Endodermal cell (in vitro differentiated cells): ENCODE measurements around the gene ATP2B2. TPM values are rescaled to one million over a fixed set of nuclear protein-coding genes. Genes with fewer than 3 reads are reported as not detected.

Source experiments
- DNase-seq: peaks from one replicate; pipeline ENCODE4 v3.0.0-alpha.2; 2017
- H3K27ac ChIP-seq: 2 replicates; pipeline ENCODE4 v1.5.1; 2013; ENCODE audit warnings: mild to moderate bottlenecking, low read depth, low read length, moderate library complexity
- H3K27me3 ChIP-seq: 2 replicates; pipeline ENCODE4 v1.6.1; 2013; ENCODE audit warnings: mild to moderate bottlenecking, low read length, moderate library complexity; ENCODE audit not compliant: insufficient read depth, control insufficient read depth, poor library complexity, severe bottlenecking
- H3K36me3 ChIP-seq: 2 replicates; pipeline ENCODE4 v1.7.0; 2013; ENCODE audit warnings: mild to moderate bottlenecking, low read length, moderate library complexity; ENCODE audit not compliant: control insufficient read depth, insufficient read depth
- H3K4me1 ChIP-seq: one replicate; pipeline ENCODE4 v1.7.0; 2013; ENCODE audit warnings: low read length; ENCODE audit not compliant: control insufficient read depth, insufficient read depth
- H3K4me3 ChIP-seq: 2 replicates; pipeline ENCODE4 v1.5.1; 2013; ENCODE audit warnings: mild to moderate bottlenecking, low read length, moderate library complexity
- H3K9ac ChIP-seq: 2 replicates; pipeline ENCODE4 v1.6.1; 2013; ENCODE audit warnings: mild to moderate bottlenecking, low read length, moderate library complexity; ENCODE audit not compliant: poor library complexity, severe bottlenecking; ENCODE audit errors: extremely low read depth
- H3K9me3 ChIP-seq: 2 replicates; pipeline ENCODE4 v1.6.1; 2013; ENCODE audit warnings: mild to moderate bottlenecking, low read length, moderate library complexity; ENCODE audit not compliant: control insufficient read depth
- H3K27ac Mint-ChIP-seq: 2 replicates; pipeline ENCODE4 v1.8.0; 2020; ENCODE audit warnings: mixed read lengths
- H3K27me3 Mint-ChIP-seq: 2 replicates; pipeline ENCODE4 v1.8.0; 2021; ENCODE audit warnings: mild to moderate bottlenecking, mixed read lengths; ENCODE audit not compliant: insufficient read depth
- H3K36me3 Mint-ChIP-seq: 2 replicates; pipeline ENCODE4 v1.8.0; 2020; ENCODE audit warnings: low read depth, mixed read lengths
- H3K4me1 Mint-ChIP-seq: 2 replicates; pipeline ENCODE4 v1.8.0; 2020; ENCODE audit warnings: mixed read lengths
- H3K4me3 Mint-ChIP-seq: 2 replicates; pipeline ENCODE4 v1.8.0; 2020; ENCODE audit warnings: mild to moderate bottlenecking, moderate library complexity, mixed read lengths
- H3K9me3 Mint-ChIP-seq: 2 replicates; pipeline ENCODE4 v1.8.0; 2020; ENCODE audit warnings: mild to moderate bottlenecking, mixed read lengths
- WGBS, 2 experiments: methylation state at CpG; one replicate each; pipeline versions ENCODE4 v1.1.5 to v1.1.7; 2013; ENCODE audit warnings: missing lambda C conversion rate in 2 of 2, mixed read lengths in 1 of 2; ENCODE audit not compliant: insufficient coverage in 1 of 2, insufficient read length in 1 of 2; 5-methylcytosine and 5-hydroxymethylcytosine counted together
- total RNA-seq, 2 donors: library from RNA; stranded (reverse); fragmentation: NEBNext Ultra II Directional in 1 of 2; extraction: Animal tissue kit (Norgen Biotek cat#: 25700) in 1 of 2; gene quantifications; 2 replicates in 1 of 2; 3 replicates in 1 of 2; pipeline ENCODE4 v1.2.1, GENCODE V29; 2021
- TF ChIP-seq, protein P1 (sequence below): fragments of 200-600 bp; sonication (generic); conservative IDR thresholded peaks from 2 replicates; pipeline ENCODE4 v1.5.0; 2021; ENCODE audit warnings: antibody characterized with exemption, mild to moderate bottlenecking

ATP2B2 gene
- total RNA-seq, 2 donors from 2014 or later: 0.09 TPM; not detected in 1

DNA sequence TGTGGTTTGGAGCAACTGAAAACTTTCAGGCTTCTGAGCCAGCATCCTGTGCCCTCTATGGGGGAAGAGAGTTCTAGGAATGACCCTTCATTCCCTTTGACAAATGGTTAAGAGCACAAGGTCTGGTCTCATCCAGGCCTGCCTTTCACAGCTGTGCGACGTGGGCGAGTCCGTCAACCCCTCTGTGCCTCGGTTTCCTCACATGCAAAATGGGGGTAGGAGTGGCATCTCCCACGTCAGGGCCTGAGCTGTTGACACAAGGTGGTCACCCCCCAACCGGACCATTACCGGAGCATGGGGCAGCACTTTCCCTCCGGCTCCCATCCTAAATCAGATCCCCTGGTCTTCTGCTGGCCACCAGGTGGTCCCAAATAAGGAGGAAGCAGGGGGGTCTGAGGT lies 70.4 kb downstream of the ATP2B2 start:
- Mint-ChIP-seq H3K4me3 (no peak overlapping the region), H3K9me3 (no peaks in the 10 kb centered on the region), H3K4me1 (no peaks in the 10 kb centered on the region), H3K27me3 (no peaks in the 10 kb centered on the region), H3K27ac (no peak overlapping the region), H3K36me3 (no peaks in the 10 kb centered on the region)
- DNase-seq: no peak
- Histone ChIP-seq H3K27me3 (no peaks in the 10 kb centered on the region), H3K4me3 (no peak overlapping the region), H3K4me1 (no peaks in the 10 kb centered on the region), H3K9me3 (no peaks in the 10 kb centered on the region), H3K27ac (no peak overlapping the region), H3K36me3 (no peaks in the 10 kb centered on the region), H3K9ac (no peak overlapping the region)
- 80 to 81% methylated on average over 5 to 9 of the region's 9 CpGs for WGBS, 2 experiments
- TF ChIP-seq, protein P1, sequence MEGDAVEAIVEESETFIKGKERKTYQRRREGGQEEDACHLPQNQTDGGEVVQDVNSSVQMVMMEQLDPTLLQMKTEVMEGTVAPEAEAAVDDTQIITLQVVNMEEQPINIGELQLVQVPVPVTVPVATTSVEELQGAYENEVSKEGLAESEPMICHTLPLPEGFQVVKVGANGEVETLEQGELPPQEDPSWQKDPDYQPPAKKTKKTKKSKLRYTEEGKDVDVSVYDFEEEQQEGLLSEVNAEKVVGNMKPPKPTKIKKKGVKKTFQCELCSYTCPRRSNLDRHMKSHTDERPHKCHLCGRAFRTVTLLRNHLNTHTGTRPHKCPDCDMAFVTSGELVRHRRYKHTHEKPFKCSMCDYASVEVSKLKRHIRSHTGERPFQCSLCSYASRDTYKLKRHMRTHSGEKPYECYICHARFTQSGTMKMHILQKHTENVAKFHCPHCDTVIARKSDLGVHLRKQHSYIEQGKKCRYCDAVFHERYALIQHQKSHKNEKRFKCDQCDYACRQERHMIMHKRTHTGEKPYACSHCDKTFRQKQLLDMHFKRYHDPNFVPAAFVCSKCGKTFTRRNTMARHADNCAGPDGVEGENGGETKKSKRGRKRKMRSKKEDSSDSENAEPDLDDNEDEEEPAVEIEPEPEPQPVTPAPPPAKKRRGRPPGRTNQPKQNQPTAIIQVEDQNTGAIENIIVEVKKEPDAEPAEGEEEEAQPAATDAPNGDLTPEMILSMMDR: no peak

DNA sequence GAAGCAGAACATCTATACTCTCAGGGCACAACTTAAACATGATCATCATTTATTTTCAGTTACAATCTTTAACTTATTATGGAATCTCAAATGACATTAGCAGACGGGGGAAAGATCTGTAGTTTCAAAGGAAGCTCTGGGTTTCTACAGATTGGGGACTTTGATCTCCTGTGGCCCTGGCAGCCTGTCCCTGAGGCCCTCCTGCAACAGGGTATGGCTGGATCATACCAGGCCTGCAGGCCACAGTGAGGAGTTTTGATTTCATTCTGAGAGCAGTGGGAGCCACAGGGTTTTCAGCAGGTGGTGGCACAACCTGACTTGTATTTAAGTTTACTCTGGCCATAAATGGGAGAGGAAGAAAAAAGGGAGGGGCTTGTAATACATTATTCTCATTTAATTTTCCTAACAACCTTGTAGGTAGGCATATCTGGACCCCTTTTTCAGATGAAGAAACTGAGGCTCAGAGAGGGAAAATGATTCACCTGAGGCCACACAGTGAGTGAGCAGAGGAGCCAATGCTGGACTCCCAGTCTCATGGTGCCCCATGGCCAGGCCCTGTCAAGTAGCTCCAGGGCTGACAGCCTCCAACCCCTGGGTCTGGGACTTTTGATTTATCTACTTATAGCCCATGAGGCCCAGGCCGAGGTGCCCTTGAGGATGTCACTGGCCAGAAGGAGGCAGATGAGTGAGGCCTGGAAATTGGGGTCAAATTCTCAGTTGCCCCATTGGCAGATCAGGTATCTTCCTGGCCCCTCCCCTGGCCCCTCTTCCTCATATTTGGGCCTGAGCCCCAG lies 71.0 kb downstream of the ATP2B2 start:
- Histone ChIP-seq H3K27ac (no peak overlapping the region), H3K36me3 (no peaks in the 10 kb centered on the region), H3K4me1 (no peaks in the 10 kb centered on the region), H3K9me3 (no peaks in the 10 kb centered on the region), H3K9ac (no peak overlapping the region), H3K27me3 (no peaks in the 10 kb centered on the region), H3K4me3 (no peak overlapping the region)
- H3K27ac Mint-ChIP-seq: no peak overlapping the region
- no peak overlapping the region for H3K4me3 Mint-ChIP-seq
- no peak for DNase-seq
- 87 to 100% methylated on average over 2 of the region's 2 CpGs for WGBS, 2 experiments
- H3K27me3 Mint-ChIP-seq: no peaks in the 10 kb centered on the region
- H3K36me3 Mint-ChIP-seq: no peaks in the 10 kb centered on the region
- H3K4me1 Mint-ChIP-seq: no peaks in the 10 kb centered on the region
- TF ChIP-seq, protein P1: no peak
- no peaks in the 10 kb centered on the region for H3K9me3 Mint-ChIP-seq

DNA sequence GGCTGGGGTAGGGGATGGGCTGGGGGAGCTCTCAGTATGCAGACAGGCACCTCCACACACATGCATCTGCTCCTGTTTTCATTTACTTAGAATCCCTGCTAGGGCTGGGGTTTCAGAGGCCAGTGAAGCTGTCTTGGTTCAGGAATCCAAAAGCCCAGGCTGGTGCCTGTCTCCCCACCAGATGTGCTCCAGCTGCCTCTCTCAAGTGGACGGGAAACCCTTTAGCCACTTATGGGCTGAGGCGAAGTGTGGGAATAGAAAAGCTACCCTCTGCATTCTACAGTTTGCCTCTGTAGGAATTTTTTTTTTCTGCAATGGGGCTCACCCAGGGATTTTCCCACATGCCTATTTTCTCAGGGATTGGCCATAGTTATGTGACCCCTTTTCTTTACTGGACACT lies 72.5 kb downstream of the ATP2B2 start:
- Histone ChIP-seq H3K4me1 (no peaks in the 10 kb centered on the region), H3K27me3 (no peaks in the 10 kb centered on the region), H3K36me3 (no peaks in the 10 kb centered on the region), H3K9ac (no peak overlapping the region), H3K4me3 (no peak overlapping the region), H3K9me3 (no peaks in the 10 kb centered on the region), H3K27ac (no peak overlapping the region)
- Mint-ChIP-seq H3K9me3 (no peaks in the 10 kb centered on the region), H3K27me3 (no peaks in the 10 kb centered on the region), H3K36me3 (no peaks in the 10 kb centered on the region), H3K4me3 (no peak overlapping the region), H3K27ac (no peak overlapping the region), H3K4me1 (no peaks in the 10 kb centered on the region)
- no peak for DNase-seq
- 90% methylated on average over 2 of the region's 2 CpGs for WGBS, 2 experiments
- TF ChIP-seq, protein P1: no peak
